CD14-positive monocyte (primary cell): ENCODE results near the gene OR2A12. TPM values are rescaled to one million over a fixed set of nuclear protein-coding genes. Genes with fewer than 3 reads are reported as not detected.

Experiments
- DNase-seq, 3 donors: peaks; one replicate each; pipeline ENCODE4 v3.0.0-alpha.2; 2011 to 2022
- H2AFZ ChIP-seq: 2 replicates; pipeline ENCODE4 v1.6.0; 2012; ENCODE audit warnings: mild to moderate bottlenecking, low read depth, low read length, inconsistent platforms; ENCODE audit not compliant: insufficient read depth, poor library complexity, severe bottlenecking
- H3K27ac ChIP-seq, 2 donors: 1 replicate in 1 of 2; 2 replicates in 1 of 2; pipeline ENCODE4 v1.5.1; 2012 to 2013; ENCODE audit warnings: low read length in 2 of 2, control low read depth in 1 of 2, inconsistent platforms in 1 of 2, low read depth in 1 of 2, mild to moderate bottlenecking in 1 of 2
- H3K27me3 ChIP-seq, 2 donors: one replicate each; pipeline versions ENCODE4 v1.6.0 to v1.6.1; 2011 to 2013; ENCODE audit warnings: low read length in 2 of 2; ENCODE audit not compliant: control insufficient read depth in 2 of 2, insufficient read depth in 2 of 2
- H3K36me3 ChIP-seq, 2 donors: replicated peaks in 1 of 2; 1 replicate in 1 of 2; 2 replicates in 1 of 2; pipeline versions ENCODE4 v1.5.1 to v1.6.1; 2012 to 2013; ENCODE audit warnings: low read length in 2 of 2, control low read depth in 1 of 2, inconsistent platforms in 1 of 2, mild to moderate bottlenecking in 1 of 2; ENCODE audit not compliant: insufficient read depth in 2 of 2, control insufficient read depth in 1 of 2
- H3K4me1 ChIP-seq, 2 donors: 1 replicate in 1 of 2; 2 replicates in 1 of 2; pipeline versions ENCODE4 v1.5.1 to v1.6.1; 2012 to 2013; ENCODE audit warnings: low read length in 2 of 2, control low read depth in 1 of 2, inconsistent platforms in 1 of 2, mild to moderate bottlenecking in 1 of 2, moderate library complexity in 1 of 2; ENCODE audit not compliant: insufficient read depth in 2 of 2, control insufficient read depth in 1 of 2
- H3K4me2 ChIP-seq: replicated peaks from 2 replicates; pipeline ENCODE3; 2012; ENCODE audit warnings: low read length, moderate library complexity, mild to moderate bottlenecking; ENCODE audit not compliant: poor library complexity, severe bottlenecking; ENCODE audit errors: extremely low read depth
- H3K4me3 ChIP-seq, 3 experiments: fragments of 200-600 bp in 1 of 3; sonication (generic) in 1 of 3; replicated peaks in 1 of 3; 1 replicate in 2 of 3; 2 replicates in 1 of 3; pipeline ENCODE4 v1.5.1; 2011 to 2013; ENCODE audit warnings: low read length in 3 of 3, mild to moderate bottlenecking in 3 of 3, control low read depth in 2 of 3, low read depth in 2 of 3, inconsistent platforms in 1 of 3, moderate library complexity in 1 of 3
- H3K79me2 ChIP-seq: 2 replicates; pipeline ENCODE4 v1.6.0; 2012; ENCODE audit warnings: mild to moderate bottlenecking, control low read depth, inconsistent platforms, low read length, moderate library complexity; ENCODE audit not compliant: insufficient read depth
- H3K9ac ChIP-seq: 2 replicates; pipeline ENCODE4 v1.6.0; 2017; ENCODE audit warnings: low read length, mild to moderate bottlenecking; ENCODE audit not compliant: insufficient read depth, poor library complexity, severe bottlenecking
- H3K9me3 ChIP-seq, 2 donors: replicated peaks in 1 of 2; 1 replicate in 1 of 2; 2 replicates in 1 of 2; pipeline versions ENCODE4 v1.5.1 to v1.6.1; 2012 to 2013; ENCODE audit warnings: low read length in 2 of 2, control low read depth in 1 of 2; ENCODE audit not compliant: control insufficient read depth in 1 of 2, insufficient read depth in 1 of 2
- H4K20me1 ChIP-seq: 2 replicates; pipeline ENCODE4 v1.6.0; 2012; ENCODE audit warnings: mild to moderate bottlenecking, low read length, control low read depth, moderate library complexity; ENCODE audit not compliant: insufficient read depth
- H3K27ac Mint-ChIP-seq, 7 donors: one replicate each; pipeline ENCODE4 v1.8.0; 2020; ENCODE audit warnings: mild to moderate bottlenecking in 7 of 7, mixed read lengths in 7 of 7, moderate library complexity in 6 of 7, inconsistent platforms in 2 of 7
- H3K27me3 Mint-ChIP-seq, 3 donors: one replicate each; pipeline ENCODE4 v1.8.0; 2021 to 2022; ENCODE audit warnings: low read depth in 3 of 3, mild to moderate bottlenecking in 3 of 3, mixed read lengths in 3 of 3, moderate library complexity in 3 of 3, inconsistent platforms in 1 of 3
- H3K36me3 Mint-ChIP-seq, 2 donors: one replicate each; pipeline ENCODE4 v1.8.0; 2020; ENCODE audit warnings: mixed read lengths in 2 of 2, inconsistent platforms in 1 of 2, mild to moderate bottlenecking in 1 of 2
- H3K4me1 Mint-ChIP-seq: one replicate; pipeline ENCODE4 v1.8.0; 2020; ENCODE audit warnings: mild to moderate bottlenecking, mixed read lengths
- H3K4me3 Mint-ChIP-seq, 2 donors: one replicate each; pipeline ENCODE4 v1.8.0; 2020; ENCODE audit warnings: mild to moderate bottlenecking in 2 of 2, mixed read lengths in 2 of 2, moderate library complexity in 1 of 2
- H3K9me3 Mint-ChIP-seq, 7 donors: one replicate each; pipeline ENCODE4 v1.8.0; 2020 to 2022; ENCODE audit warnings: mixed read lengths in 7 of 7, mild to moderate bottlenecking in 6 of 7, moderate library complexity in 6 of 7, inconsistent platforms in 2 of 7
- WGBS: methylation state at CpG from one replicate; pipeline ENCODE4 v1.1.5; 2013; ENCODE audit warnings: missing lambda C conversion rate; ENCODE audit not compliant: insufficient coverage; 5-methylcytosine and 5-hydroxymethylcytosine counted together
- intact Hi-C, 2 donors: fragments of 100-400 bp; cut with micrococcal nuclease; formaldehyde crosslinking; loops; one replicate each; pipeline versions ENCODE4 v1.15.0 to v1.15.1; 2023
- polyA plus RNA-seq, 3 donors: library from polyadenylated mRNA; depleted of rRNA in 1 of 3; unstranded in 2 of 3; stranded (reverse) in 1 of 3; fragments of 300-500 nt in 2 of 3; fragments of >200 nt in 1 of 3; fragmentation: Illumina TruSeq in 2 of 3; gene quantifications; 1 replicate in 2 of 3; 2 replicates in 1 of 3; pipeline ENCODE4 v1.2.3, GENCODE V29; 2012 to 2021
- TF ChIP-seq, protein P1 (sequence below): fragments of 200-600 bp; IDR thresholded peaks from one replicate; pipeline ENCODE4 v1.8.0; 2022; ENCODE audit warnings: antibody characterized with exemption, mild to moderate bottlenecking

The OR2A12 gene
- polyA plus RNA-seq, 3 donors = not detected

DNA sequence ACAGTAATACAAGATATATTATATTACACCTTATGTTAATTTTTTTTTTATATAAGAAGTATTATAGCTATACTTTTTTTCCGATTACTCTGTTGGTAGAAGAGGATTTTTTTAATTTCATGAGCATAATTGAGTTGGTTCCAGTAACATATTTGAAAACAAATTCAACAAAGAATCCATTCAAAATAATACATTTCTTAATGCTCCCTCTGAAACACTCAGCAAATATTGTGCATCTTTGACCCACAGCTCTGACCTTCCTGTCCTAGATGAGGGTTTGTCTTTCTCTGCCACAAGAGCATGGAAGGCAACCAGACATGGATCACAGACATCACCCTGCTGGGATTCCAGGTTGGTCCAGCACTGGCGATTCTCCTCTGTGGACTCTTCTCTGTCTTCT lies 23.2 kb downstream of the OR2A12 start, which contains the start of gene OR2A2:
OR2A2 (plus strand) TSS at position 301 of the 400 bp plus-strand sequence; CDS start at position 301, 0 bp downstream.
- no peak within 1 kb of the TSS for H3K9ac ChIP-seq
- Mint-ChIP-seq H3K36me3 (no peaks in the 10 kb centered on the region), H3K27me3 (peaks cover 0 to 4% (median 0%) of the 10 kb centered on the region in 3 donors), H3K9me3 (peaks cover 0 to 2% (median 0%) of the 10 kb centered on the region in 7 donors), H3K4me1 (no peaks in the 10 kb centered on the region), H3K27ac (no peak within 1 kb of the TSS), H3K4me3 (no peak within 1 kb of the TSS)
- H3K4me1 ChIP-seq = no peaks in the 10 kb centered on the region
- TF ChIP-seq, protein P1, sequence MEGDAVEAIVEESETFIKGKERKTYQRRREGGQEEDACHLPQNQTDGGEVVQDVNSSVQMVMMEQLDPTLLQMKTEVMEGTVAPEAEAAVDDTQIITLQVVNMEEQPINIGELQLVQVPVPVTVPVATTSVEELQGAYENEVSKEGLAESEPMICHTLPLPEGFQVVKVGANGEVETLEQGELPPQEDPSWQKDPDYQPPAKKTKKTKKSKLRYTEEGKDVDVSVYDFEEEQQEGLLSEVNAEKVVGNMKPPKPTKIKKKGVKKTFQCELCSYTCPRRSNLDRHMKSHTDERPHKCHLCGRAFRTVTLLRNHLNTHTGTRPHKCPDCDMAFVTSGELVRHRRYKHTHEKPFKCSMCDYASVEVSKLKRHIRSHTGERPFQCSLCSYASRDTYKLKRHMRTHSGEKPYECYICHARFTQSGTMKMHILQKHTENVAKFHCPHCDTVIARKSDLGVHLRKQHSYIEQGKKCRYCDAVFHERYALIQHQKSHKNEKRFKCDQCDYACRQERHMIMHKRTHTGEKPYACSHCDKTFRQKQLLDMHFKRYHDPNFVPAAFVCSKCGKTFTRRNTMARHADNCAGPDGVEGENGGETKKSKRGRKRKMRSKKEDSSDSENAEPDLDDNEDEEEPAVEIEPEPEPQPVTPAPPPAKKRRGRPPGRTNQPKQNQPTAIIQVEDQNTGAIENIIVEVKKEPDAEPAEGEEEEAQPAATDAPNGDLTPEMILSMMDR = no peak
- no peak within 1 kb of the TSS for H2AFZ ChIP-seq
- no peak within 1 kb of the TSS for H3K27ac ChIP-seq
- no peak within 1 kb of the TSS for H3K4me2 ChIP-seq
- no peak within 1 kb of the TSS for H3K4me3 ChIP-seq
- DNase-seq = no peak
- no peaks in the 10 kb centered on the region for H3K79me2 ChIP-seq
- no peaks in the 10 kb centered on the region for H3K27me3 ChIP-seq
- H3K36me3 ChIP-seq = no peaks in the 10 kb centered on the region
- intact Hi-C loops = no loop called here
- WGBS = 100% methylated on average over 1 of the region's 2 CpGs
- H3K9me3 ChIP-seq = no peaks in the 10 kb centered on the region
- H4K20me1 ChIP-seq = no peaks in the 10 kb centered on the region

DNA sequence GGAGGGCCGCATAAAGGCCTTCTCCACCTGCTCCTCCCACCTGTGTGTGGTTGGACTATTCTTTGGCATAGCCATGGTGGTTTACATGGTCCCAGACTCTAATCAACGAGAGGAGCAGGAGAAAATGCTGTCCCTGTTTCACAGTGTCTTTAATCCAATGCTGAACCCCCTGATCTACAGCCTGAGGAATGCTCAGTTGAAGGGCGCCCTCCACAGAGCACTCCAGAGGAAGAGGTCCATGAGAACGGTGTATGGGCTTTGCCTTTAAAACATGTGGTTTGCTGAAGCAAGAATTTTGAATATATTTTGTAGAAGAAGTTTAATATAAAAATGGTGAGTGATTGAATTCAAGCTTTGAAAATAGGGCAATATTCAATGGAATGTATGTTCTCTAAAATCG lies 24.2 kb downstream of the OR2A12 start:
- Mint-ChIP-seq H3K9me3 (peaks cover 0 to 2% (median 0%) of the 10 kb centered on the region in 7 donors), H3K4me3 (no peak overlapping the region), H3K27ac (no peak overlapping the region), H3K36me3 (no peaks in the 10 kb centered on the region), H3K4me1 (no peaks in the 10 kb centered on the region), H3K27me3 (peaks cover 0 to 4% (median 0%) of the 10 kb centered on the region in 3 donors)
- no peak overlapping the region for H3K4me2 ChIP-seq
- no peak overlapping the region for H3K9ac ChIP-seq
- H3K4me3 ChIP-seq = no peak overlapping the region
- H3K79me2 ChIP-seq = no peaks in the 10 kb centered on the region
- no peaks in the 10 kb centered on the region for H3K4me1 ChIP-seq
- H3K27ac ChIP-seq = no peak overlapping the region
- H2AFZ ChIP-seq = no peak overlapping the region
- H3K9me3 ChIP-seq = no peaks in the 10 kb centered on the region
- no peaks in the 10 kb centered on the region for H4K20me1 ChIP-seq
- H3K27me3 ChIP-seq = no peaks in the 10 kb centered on the region
- TF ChIP-seq, protein P1 = no peak
- no peak for DNase-seq
- no peaks in the 10 kb centered on the region for H3K36me3 ChIP-seq
- intact Hi-C loops = no loop called here
- 83% methylated on average over 1 of the region's 5 CpGs for WGBS
